ENCODE data around the gene CRACR2B. TPM values are rescaled to one million over a fixed set of nuclear protein-coding genes. Genes with fewer than 3 reads are reported as not detected.

The CRACR2B gene
- total and polyA plus RNA-seq, 2 of the 13 experiments (the other 11 are each of a cell fraction or from before 2014, with no cell fraction given), result 14.9 to 21.0 TPM

DNA sequence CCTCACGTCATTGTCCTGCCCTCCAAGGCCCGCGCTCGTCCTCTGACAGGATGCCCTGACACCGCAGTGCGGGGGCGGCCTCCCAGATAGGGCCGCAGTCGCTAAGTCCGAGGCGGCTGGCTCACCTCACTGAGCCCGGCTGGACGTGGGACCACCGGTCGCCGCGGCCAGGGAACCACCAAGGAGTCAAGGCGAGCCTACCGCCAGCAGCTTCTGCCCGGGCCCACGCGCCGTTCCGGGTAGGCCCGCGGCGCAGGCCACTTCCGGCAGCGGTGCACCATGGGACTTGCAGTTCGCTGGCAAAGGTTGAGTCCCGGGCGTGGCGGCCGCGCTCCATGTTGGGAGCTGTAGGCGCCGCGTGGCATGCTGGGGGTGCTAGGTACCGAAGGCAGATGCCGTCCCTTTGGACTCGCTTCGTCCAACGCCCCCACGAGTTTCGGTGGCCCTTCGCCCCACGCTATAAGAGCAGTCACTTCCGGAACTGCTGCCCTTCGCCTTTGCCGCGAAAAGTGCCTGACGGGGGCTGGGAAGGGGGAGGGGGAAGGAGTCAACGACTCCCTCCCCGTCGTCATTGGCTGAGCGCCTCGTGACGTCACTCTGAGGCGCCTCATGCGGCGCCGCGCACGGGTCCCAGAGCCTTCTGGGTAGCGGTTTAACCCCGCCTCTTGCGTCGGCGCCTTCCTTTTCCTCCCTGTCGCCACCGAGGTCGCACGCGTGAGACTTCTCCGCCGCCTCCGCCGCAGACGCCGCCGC, 18.3 kb upstream of the CRACR2B start, which contains the start of gene RPLP2 (continued):
- TF ChIP-seq RXRB (CRISPR knock-in tag; IDR thresholded peaks at IDR 0.05; ENCODE audit: borderline replicate concordance) (no peak; the same call in none of the 2 replicates), CEBPB (IDR thresholded peaks at IDR 0.05; ENCODE audit: borderline replicate concordance, low read depth, low read length) (no peak), ZNF737 (CRISPR knock-in tag; IDR thresholded peaks at IDR 0.05; ENCODE audit: borderline replicate concordance) (peak; percentile 95; the same call in 1 of the 2 replicates), ZNF530 (CRISPR knock-in tag; IDR thresholded peaks at IDR 0.05; ENCODE audit: low read depth) (no peak), KMT2A (CRISPR knock-in tag; IDR thresholded peaks at IDR 0.05) (peak; percentile 65; the same call in 1 of the 2 replicates), SAP130 (CRISPR knock-in tag; IDR thresholded peaks at IDR 0.05; ENCODE audit: low read depth) (peak; percentile 95), RAD21 (CRISPR knock-in tag; IDR thresholded peaks at IDR 0.05) (peak; percentile 18; the same call in 1 of the 2 replicates), HES4 (CRISPR knock-in tag; IDR thresholded peaks at IDR 0.05; ENCODE audit: borderline replicate concordance) (peak; percentile 96), ZNF550 (CRISPR knock-in tag; IDR thresholded peaks at IDR 0.05; ENCODE audit: borderline replicate concordance) (peak; percentile 98; the same call in 1 of the 2 replicates), TMF1 (CRISPR knock-in tag; IDR thresholded peaks at IDR 0.05; ENCODE audit: low read depth) (peak; percentile 36; the same call in 1 of the 2 replicates)
- TF ChIP-seq, protein P1, sequence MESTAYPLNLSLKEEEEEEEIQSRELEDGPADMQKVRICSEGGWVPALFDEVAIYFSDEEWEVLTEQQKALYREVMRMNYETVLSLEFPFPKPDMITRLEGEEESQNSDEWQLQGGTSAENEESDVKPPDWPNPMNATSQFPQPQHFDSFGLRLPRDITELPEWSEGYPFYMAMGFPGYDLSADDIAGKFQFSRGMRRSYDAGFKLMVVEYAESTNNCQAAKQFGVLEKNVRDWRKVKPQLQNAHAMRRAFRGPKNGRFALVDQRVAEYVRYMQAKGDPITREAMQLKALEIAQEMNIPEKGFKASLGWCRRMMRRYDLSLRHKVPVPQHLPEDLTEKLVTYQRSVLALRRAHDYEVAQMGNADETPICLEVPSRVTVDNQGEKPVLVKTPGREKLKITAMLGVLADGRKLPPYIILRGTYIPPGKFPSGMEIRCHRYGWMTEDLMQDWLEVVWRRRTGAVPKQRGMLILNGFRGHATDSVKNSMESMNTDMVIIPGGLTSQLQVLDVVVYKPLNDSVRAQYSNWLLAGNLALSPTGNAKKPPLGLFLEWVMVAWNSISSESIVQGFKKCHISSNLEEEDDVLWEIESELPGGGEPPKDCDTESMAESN (CRISPR knock-in tag; conservative IDR thresholded peaks at IDR 0.05), result peak; percentile 88
- TF ChIP-seq, protein P2, sequence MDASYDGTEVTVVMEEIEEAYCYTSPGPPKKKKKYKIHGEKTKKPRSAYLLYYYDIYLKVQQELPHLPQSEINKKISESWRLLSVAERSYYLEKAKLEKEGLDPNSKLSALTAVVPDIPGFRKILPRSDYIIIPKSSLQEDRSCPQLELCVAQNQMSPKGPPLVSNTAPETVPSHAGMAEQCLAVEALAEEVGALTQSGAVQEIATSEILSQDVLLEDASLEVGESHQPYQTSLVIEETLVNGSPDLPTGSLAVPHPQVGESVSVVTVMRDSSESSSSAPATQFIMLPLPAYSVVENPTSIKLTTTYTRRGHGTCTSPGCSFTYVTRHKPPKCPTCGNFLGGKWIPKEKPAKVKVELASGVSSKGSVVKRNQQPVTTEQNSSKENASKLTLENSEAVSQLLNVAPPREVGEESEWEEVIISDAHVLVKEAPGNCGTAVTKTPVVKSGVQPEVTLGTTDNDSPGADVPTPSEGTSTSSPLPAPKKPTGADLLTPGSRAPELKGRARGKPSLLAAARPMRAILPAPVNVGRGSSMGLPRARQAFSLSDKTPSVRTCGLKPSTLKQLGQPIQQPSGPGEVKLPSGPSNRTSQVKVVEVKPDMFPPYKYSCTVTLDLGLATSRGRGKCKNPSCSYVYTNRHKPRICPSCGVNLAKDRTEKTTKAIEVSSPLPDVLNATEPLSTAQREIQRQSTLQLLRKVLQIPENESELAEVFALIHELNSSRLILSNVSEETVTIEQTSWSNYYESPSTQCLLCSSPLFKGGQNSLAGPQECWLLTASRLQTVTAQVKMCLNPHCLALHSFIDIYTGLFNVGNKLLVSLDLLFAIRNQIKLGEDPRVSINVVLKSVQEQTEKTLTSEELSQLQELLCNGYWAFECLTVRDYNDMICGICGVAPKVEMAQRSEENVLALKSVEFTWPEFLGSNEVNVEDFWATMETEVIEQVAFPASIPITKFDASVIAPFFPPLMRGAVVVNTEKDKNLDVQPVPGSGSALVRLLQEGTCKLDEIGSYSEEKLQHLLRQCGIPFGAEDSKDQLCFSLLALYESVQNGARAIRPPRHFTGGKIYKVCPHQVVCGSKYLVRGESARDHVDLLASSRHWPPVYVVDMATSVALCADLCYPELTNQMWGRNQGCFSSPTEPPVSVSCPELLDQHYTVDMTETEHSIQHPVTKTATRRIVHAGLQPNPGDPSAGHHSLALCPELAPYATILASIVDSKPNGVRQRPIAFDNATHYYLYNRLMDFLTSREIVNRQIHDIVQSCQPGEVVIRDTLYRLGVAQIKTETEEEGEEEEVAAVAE (CRISPR knock-in tag; IDR thresholded peaks at IDR 0.05; ENCODE audit: borderline replicate concordance), result peak; percentile 87
- TF ChIP-seq, protein P3, sequence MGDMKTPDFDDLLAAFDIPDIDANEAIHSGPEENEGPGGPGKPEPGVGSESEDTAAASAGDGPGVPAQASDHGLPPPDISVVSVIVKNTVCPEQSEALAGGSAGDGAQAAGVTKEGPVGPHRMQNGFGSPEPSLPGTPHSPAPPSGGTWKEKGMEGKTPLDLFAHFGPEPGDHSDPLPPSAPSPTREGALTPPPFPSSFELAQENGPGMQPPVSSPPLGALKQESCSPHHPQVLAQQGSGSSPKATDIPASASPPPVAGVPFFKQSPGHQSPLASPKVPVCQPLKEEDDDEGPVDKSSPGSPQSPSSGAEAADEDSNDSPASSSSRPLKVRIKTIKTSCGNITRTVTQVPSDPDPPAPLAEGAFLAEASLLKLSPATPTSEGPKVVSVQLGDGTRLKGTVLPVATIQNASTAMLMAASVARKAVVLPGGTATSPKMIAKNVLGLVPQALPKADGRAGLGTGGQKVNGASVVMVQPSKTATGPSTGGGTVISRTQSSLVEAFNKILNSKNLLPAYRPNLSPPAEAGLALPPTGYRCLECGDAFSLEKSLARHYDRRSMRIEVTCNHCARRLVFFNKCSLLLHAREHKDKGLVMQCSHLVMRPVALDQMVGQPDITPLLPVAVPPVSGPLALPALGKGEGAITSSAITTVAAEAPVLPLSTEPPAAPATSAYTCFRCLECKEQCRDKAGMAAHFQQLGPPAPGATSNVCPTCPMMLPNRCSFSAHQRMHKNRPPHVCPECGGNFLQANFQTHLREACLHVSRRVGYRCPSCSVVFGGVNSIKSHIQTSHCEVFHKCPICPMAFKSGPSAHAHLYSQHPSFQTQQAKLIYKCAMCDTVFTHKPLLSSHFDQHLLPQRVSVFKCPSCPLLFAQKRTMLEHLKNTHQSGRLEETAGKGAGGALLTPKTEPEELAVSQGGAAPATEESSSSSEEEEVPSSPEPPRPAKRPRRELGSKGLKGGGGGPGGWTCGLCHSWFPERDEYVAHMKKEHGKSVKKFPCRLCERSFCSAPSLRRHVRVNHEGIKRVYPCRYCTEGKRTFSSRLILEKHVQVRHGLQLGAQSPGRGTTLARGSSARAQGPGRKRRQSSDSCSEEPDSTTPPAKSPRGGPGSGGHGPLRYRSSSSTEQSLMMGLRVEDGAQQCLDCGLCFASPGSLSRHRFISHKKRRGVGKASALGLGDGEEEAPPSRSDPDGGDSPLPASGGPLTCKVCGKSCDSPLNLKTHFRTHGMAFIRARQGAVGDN (CRISPR knock-in tag; IDR thresholded peaks at IDR 0.05), result peak; percentile 94
- TF ChIP-seq, protein P4, sequence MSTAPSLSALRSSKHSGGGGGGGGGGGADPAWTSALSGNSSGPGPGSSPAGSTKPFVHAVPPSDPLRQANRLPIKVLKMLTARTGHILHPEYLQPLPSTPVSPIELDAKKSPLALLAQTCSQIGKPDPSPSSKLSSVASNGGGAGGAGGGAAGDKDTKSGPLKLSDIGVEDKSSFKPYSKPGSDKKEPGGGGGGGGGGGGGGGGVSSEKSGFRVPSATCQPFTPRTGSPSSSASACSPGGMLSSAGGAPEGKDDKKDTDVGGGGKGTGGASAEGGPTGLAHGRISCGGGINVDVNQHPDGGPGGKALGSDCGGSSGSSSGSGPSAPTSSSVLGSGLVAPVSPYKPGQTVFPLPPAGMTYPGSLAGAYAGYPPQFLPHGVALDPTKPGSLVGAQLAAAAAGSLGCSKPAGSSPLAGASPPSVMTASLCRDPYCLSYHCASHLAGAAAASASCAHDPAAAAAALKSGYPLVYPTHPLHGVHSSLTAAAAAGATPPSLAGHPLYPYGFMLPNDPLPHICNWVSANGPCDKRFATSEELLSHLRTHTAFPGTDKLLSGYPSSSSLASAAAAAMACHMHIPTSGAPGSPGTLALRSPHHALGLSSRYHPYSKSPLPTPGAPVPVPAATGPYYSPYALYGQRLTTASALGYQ (CRISPR knock-in tag; IDR thresholded peaks at IDR 0.05), result no peak; the same call in 1 of the 2 replicates
- TF ChIP-seq, protein P5, sequence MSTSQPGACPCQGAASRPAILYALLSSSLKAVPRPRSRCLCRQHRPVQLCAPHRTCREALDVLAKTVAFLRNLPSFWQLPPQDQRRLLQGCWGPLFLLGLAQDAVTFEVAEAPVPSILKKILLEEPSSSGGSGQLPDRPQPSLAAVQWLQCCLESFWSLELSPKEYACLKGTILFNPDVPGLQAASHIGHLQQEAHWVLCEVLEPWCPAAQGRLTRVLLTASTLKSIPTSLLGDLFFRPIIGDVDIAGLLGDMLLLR (CRISPR knock-in tag; IDR thresholded peaks at IDR 0.05), result peak; percentile 86; the same call in 1 of the 2 replicates

Measured in HepG2 (cell line).